PC-3 (cell line): ENCODE data around the gene CYTH1. TPM values are rescaled to one million over a fixed set of nuclear protein-coding genes. Genes with fewer than 3 reads are reported as not detected.

Experiments used
- ATAC-seq: fragments of 200-7000 bp; cut with Tn5 transposase; 2 replicates; pipeline ENCODE4 v1.9.1; 2020; ENCODE audit warnings: mild to moderate bottlenecking, moderate library complexity
- Bru-seq: library from RNA; stranded (reverse); fragments of 400-500 nt; gene quantifications from one replicate; lab custom pipeline; 2021; lab: Mats Ljungman, UMichigan
- BruChase-seq, 2 experiments: library from RNA; stranded (reverse); fragments of 400-500 nt; gene quantifications; one replicate each; lab custom pipeline; 2021; lab: Mats Ljungman, UMichigan
- BruUV-seq: library from RNA; stranded (reverse); fragments of 400-500 nt; replicated peaks from 2 replicates; lab custom pipeline; 2021; lab: Mats Ljungman, UMichigan
- CTCF ChIA-PET: fragments of 300-600 bp; sonication (Branson Sonifier 250); formaldehyde crosslinking; loops from one replicate; lab custom pipeline; 2022; ENCODE audit warnings: antibody characterized with exemption; lab: Charles Lee
- POLR2A ChIA-PET: fragments of 300-600 bp; sonication (Branson Sonifier 250); formaldehyde crosslinking; loops from one replicate; lab custom pipeline; 2022; ENCODE audit warnings: antibody characterized with exemption; ENCODE audit not compliant: unreplicated experiment; lab: Charles Lee
- DNase-seq: peaks from one replicate; pipeline ENCODE4 v3.0.0-alpha.2; 2015
- H2AFZ ChIP-seq: fragments of 300-600 bp; sonication (generic); 2 replicates; pipeline ENCODE4 v1.6.0; 2016; ENCODE audit warnings: antibody characterized with exemption, low read length
- H3F3A ChIP-seq: fragments of 300-600 bp; sonication (generic); one replicate; pipeline ENCODE4 v1.6.0; 2017; ENCODE audit warnings: antibody characterized with exemption, low read length, control low read depth, mild to moderate bottlenecking; ENCODE audit not compliant: unreplicated experiment
- H3K27ac ChIP-seq: fragments of 300-600 bp; sonication (generic); 2 replicates; pipeline ENCODE4 v1.5.1; 2016; ENCODE audit warnings: mild to moderate bottlenecking, low read length
- H3K27me3 ChIP-seq: fragments of 300-600 bp; sonication (generic); 2 replicates; pipeline ENCODE4 v1.6.1; 2016; ENCODE audit warnings: low read length, mixed read lengths
- H3K36me3 ChIP-seq: fragments of 300-600 bp; sonication (generic); 2 replicates; pipeline ENCODE4 v1.6.1; 2016; ENCODE audit warnings: low read depth, mixed run types, low read length, mixed read lengths
- H3K4me1 ChIP-seq: fragments of 300-600 bp; sonication (generic); 2 replicates; pipeline ENCODE4 v1.5.1; 2016; ENCODE audit warnings: low read length; ENCODE audit not compliant: insufficient read depth
- H3K4me2 ChIP-seq: fragments of 300-600 bp; sonication (generic); 2 replicates; pipeline ENCODE4 v1.6.0; 2016; ENCODE audit warnings: low read length
- H3K4me3 ChIP-seq: fragments of 300-600 bp; sonication (generic); 2 replicates; pipeline ENCODE4 v1.5.1; 2016; ENCODE audit warnings: mild to moderate bottlenecking, low read length, mixed read lengths
- H3K79me2 ChIP-seq: fragments of 300-600 bp; sonication (generic); 2 replicates; pipeline ENCODE4 v1.6.1; 2017; ENCODE audit warnings: low read length, mixed read lengths
- H3K9ac ChIP-seq: fragments of 300-600 bp; sonication (generic); 2 replicates; pipeline ENCODE4 v1.6.0; 2016; ENCODE audit warnings: mild to moderate bottlenecking, low read length
- H3K9me2 ChIP-seq: fragments of 300-600 bp; sonication (generic); replicated peaks from 2 replicates; pipeline ENCODE4 v1.6.1; 2016; ENCODE audit warnings: mixed run types, low read length, mixed read lengths
- H3K9me3 ChIP-seq: fragments of 300-600 bp; sonication (generic); 2 replicates; pipeline ENCODE4 v1.6.1; 2016; ENCODE audit warnings: low read length, mixed read lengths
- H4K20me1 ChIP-seq: fragments of 300-600 bp; sonication (generic); 2 replicates; pipeline ENCODE4 v1.6.1; 2016; ENCODE audit warnings: low read length, mixed read lengths
- CTCF ChIP-seq: fragments of 300-600 bp; sonication (generic); conservative IDR thresholded peaks from 2 replicates; pipeline ENCODE4 v1.5.1; 2017; ENCODE audit warnings: antibody characterized with exemption, low read depth, mild to moderate bottlenecking, low read length
- EZH2 ChIP-seq: fragments of 300-600 bp; sonication (generic); IDR thresholded peaks from one replicate; pipeline ENCODE4 v1.6.1; 2017; ENCODE audit warnings: antibody characterized with exemption, mild to moderate bottlenecking, low read length; ENCODE audit not compliant: unreplicated experiment
- EZH2phosphoT487 ChIP-seq: fragments of 300-600 bp; sonication (generic); IDR thresholded peaks from 2 replicates; pipeline ENCODE4 v1.6.1; 2018; ENCODE audit warnings: mild to moderate bottlenecking, antibody characterized with exemption, low read length, borderline replicate concordance
- intact Hi-C: fragments of 100-400 bp; cut with micrococcal nuclease; formaldehyde crosslinking; loops from 2 replicates; pipeline ENCODE4 v1.9.0; 2023
- long read RNA-seq: library from polyadenylated mRNA; unstranded; transcript quantifications from one replicate; pipeline ENCODE4 v2.0.0, GENCODE V29; 2021; ENCODE audit not compliant: unreplicated experiment
- total RNA-seq: library from RNA; depleted of rRNA; stranded (reverse); fragments of >200 nt; gene quantifications from 2 replicates; pipeline ENCODE4 v1.2.3, GENCODE V29; 2014; rRNA removed

Gene CYTH1, protein sequence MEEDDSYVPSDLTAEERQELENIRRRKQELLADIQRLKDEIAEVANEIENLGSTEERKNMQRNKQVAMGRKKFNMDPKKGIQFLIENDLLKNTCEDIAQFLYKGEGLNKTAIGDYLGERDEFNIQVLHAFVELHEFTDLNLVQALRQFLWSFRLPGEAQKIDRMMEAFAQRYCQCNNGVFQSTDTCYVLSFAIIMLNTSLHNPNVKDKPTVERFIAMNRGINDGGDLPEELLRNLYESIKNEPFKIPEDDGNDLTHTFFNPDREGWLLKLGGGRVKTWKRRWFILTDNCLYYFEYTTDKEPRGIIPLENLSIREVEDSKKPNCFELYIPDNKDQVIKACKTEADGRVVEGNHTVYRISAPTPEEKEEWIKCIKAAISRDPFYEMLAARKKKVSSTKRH
- 29.7 and 37.7 TPM in 2 replicates for total RNA-seq
- Bru-seq, nascent RNA = percentile 77 among the genes with signal in this experiment
- BruChase-seq, experiment 1, labeled RNA remaining after a 6-hour chase = percentile 75 among the genes with signal in this experiment
- BruChase-seq, experiment 2, labeled RNA remaining after a 2-hour chase = percentile 80 among the genes with signal in this experiment
- long read RNA-seq, full-length matches to known transcripts = 28 of 47 reads
- long read RNA-seq, partial matches to known transcripts = 7 of 47 reads
- long read RNA-seq, other reads (novel, unspliced or antisense) = 12 of 47 reads

DNA sequence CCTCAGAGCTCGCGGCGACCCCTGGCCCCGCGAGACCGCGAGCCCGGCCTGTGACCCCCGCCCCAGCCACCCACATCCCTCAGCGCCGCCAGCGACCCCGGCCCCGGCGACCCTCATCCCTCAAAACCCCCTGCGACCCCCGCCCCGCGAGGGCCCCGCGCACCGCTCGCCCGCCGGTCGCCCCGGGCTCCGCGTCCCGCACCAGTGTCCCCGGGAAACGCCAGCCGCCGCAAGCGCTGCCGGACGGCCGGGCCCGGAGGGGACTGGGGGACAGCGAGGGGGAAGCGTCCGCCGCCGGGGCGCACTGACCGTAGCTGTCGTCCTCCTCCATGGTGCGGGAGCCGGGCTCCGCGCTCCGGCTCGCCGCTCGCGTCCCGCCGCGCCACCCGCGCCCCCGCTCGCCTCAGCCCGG is at the start of gene CYTH1:
Gene CYTH1, minus strand, starts transcription at position 381 of the 412 bp plus-strand sequence. Its CDS starts 50 bp downstream, at position 331.
- CTCF ChIA-PET = no interaction called here
- H3F3A ChIP-seq = no peaks in the 10 kb centered on the region
- H3K36me3 ChIP-seq = no peaks in the 10 kb centered on the region
- no peaks in the 10 kb centered on the region for H3K9me2 ChIP-seq
- ATAC-seq (peak; percentile 0; the same call in 1 of the 2 replicates), DNase-seq (no peak)
- intact Hi-C loops = loop anchor here (5.0 to 10.0 kb wide), 2 partner anchors 45 to 53 kb away; no protein-coding TSS in a partner anchor
- H3K9ac ChIP-seq = peak within 1 kb of the TSS; percentile 85
- H3K4me1 ChIP-seq = peaks cover 14% of the 10 kb centered on the region
- H3K4me2 ChIP-seq = peak within 1 kb of the TSS; percentile 92
- no peaks in the 10 kb centered on the region for H3K27me3 ChIP-seq
- BruUV-seq = no TSS peak
- H3K9me3 ChIP-seq = no peaks in the 10 kb centered on the region
- H3K4me3 ChIP-seq = peak within 1 kb of the TSS; percentile 96
- H3K79me2 ChIP-seq = peaks cover 36% of the 10 kb centered on the region
- POLR2A ChIA-PET = no interaction called here
- H4K20me1 ChIP-seq = no peaks in the 10 kb centered on the region
- TF ChIP-seq CTCF (no peak), EZH2phosphoT487 (no peak), EZH2 (no peak)
- peak within 1 kb of the TSS; percentile 99 for H2AFZ ChIP-seq
- H3K27ac ChIP-seq = peak within 1 kb of the TSS; percentile 58

- H4K20me1 ChIP-seq = peaks cover 16% of the 10 kb centered on the region
These were observed 47.4 kb upstream of the CYTH1 start for GRCh38 chr17:78829477-78829876.

More at GRCh38 chr17:78829477-78829876, 47.4 kb upstream of the CYTH1 start:
- ChIA-PET POLR2A (no interaction called here), CTCF (no interaction called here)
- peaks cover 42% of the 10 kb centered on the region for H3K79me2 ChIP-seq
- ATAC-seq = no peak
- TF ChIP-seq EZH2phosphoT487 = no peak
- TF ChIP-seq CTCF = no peak
- TF ChIP-seq EZH2 = no peak
- no peaks in the 10 kb centered on the region for H3K9me3 ChIP-seq
- H3K4me3 ChIP-seq = no peak overlapping the region
- DNase-seq = no peak
- no peak overlapping the region for H3K27ac ChIP-seq
- H3K4me2 ChIP-seq = no peak overlapping the region
- no peaks in the 10 kb centered on the region for H3K4me1 ChIP-seq
- H3K27me3 ChIP-seq = no peaks in the 10 kb centered on the region
- H3K36me3 ChIP-seq = peaks cover 85% of the 10 kb centered on the region
- no peaks in the 10 kb centered on the region for H3F3A ChIP-seq
- H2AFZ ChIP-seq = no peak overlapping the region
- no peaks in the 10 kb centered on the region for H3K9me2 ChIP-seq
- intact Hi-C loops = no loop called here
- no peak overlapping the region for H3K9ac ChIP-seq
- no TSS peak for BruUV-seq
